ENCODE results near the gene KMT2A.
"Not testable (repeated sequence)": the region's sequence is repeated elsewhere in the genome, so short reads cannot be mapped to it uniquely, and the experiment has no call there.

- TF ChIP-seq, protein P1, sequence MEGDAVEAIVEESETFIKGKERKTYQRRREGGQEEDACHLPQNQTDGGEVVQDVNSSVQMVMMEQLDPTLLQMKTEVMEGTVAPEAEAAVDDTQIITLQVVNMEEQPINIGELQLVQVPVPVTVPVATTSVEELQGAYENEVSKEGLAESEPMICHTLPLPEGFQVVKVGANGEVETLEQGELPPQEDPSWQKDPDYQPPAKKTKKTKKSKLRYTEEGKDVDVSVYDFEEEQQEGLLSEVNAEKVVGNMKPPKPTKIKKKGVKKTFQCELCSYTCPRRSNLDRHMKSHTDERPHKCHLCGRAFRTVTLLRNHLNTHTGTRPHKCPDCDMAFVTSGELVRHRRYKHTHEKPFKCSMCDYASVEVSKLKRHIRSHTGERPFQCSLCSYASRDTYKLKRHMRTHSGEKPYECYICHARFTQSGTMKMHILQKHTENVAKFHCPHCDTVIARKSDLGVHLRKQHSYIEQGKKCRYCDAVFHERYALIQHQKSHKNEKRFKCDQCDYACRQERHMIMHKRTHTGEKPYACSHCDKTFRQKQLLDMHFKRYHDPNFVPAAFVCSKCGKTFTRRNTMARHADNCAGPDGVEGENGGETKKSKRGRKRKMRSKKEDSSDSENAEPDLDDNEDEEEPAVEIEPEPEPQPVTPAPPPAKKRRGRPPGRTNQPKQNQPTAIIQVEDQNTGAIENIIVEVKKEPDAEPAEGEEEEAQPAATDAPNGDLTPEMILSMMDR (IDR thresholded peaks at IDR 0.05; ENCODE audit: low read depth, low read length), result not testable (repeated sequence)
- TF ChIP-seq EZH2phosphoT487 (IDR thresholded peaks at IDR 0.05; ENCODE audit: low read depth), result not testable (repeated sequence)
These were observed 19.4 kb upstream of the KMT2A start for GRCh38 chr11:118416900-118417299.
